H1 (cell line): Measurements from ENCODE around the gene RNF8. TPM values are rescaled to one million over a fixed set of nuclear protein-coding genes. Genes with fewer than 3 reads are reported as not detected.

Experiments used
- CTCF ChIA-PET: fragments of 300-600 bp; sonication (Branson Sonifier 250); formaldehyde crosslinking; loops from one replicate; lab custom pipeline; 2021; ENCODE audit not compliant: partially characterized antibody; lab: Charles Lee
- POLR2A ChIA-PET: fragments of 300-600 bp; sonication (Branson Sonifier 250); formaldehyde crosslinking; loops from one replicate; lab custom pipeline; 2021; ENCODE audit warnings: inconsistent platforms; ENCODE audit not compliant: partially characterized antibody; lab: Charles Lee
- DNase-seq, 2 experiments: peaks; one replicate each; pipeline versions ENCODE4 v3.0.0 to v3.0.0-alpha.2; 2010 to 2022; ENCODE audit warnings: low spot score in 2 of 2, low read depth in 1 of 2, mixed read lengths in 1 of 2
- FAIRE-seq: peaks from 2 replicates; lab custom pipeline; 2011; peaks lifted over from hg19 to GRCh38; lab: Jason Lieb, UNC
- H2AFZ ChIP-seq: 2 replicates; pipeline ENCODE4 v1.8.1; 2012; ENCODE audit warnings: low read length, inconsistent platforms
- H2AK5ac ChIP-seq: 2 replicates; pipeline ENCODE4 v1.6.1; 2013; ENCODE audit warnings: low read depth, low read length
- H2BK120ac ChIP-seq: replicated peaks from 2 replicates; pipeline ENCODE3; 2013; ENCODE audit warnings: low read depth, low read length, inconsistent platforms
- H2BK12ac ChIP-seq: 2 replicates; pipeline ENCODE4 v1.6.1; 2013; ENCODE audit warnings: low read depth, low read length
- H2BK15ac ChIP-seq: 2 replicates; pipeline ENCODE4 v1.6.1; 2013; ENCODE audit warnings: low read length
- H2BK20ac ChIP-seq: 2 replicates; pipeline ENCODE4 v1.6.1; 2013; ENCODE audit warnings: low read length
- H2BK5ac ChIP-seq: 2 replicates; pipeline ENCODE4 v1.6.1; 2013; ENCODE audit warnings: low read depth, low read length
- H3K14ac ChIP-seq: 2 replicates; pipeline ENCODE4 v1.6.1; 2013; ENCODE audit warnings: inconsistent platforms; ENCODE audit not compliant: insufficient read length
- H3K18ac ChIP-seq: 2 replicates; pipeline ENCODE4 v1.6.1; 2013; ENCODE audit warnings: low read length; ENCODE audit errors: extremely low read depth
- H3K23ac ChIP-seq: 2 replicates; pipeline ENCODE4 v1.6.1; 2013; ENCODE audit warnings: inconsistent platforms; ENCODE audit not compliant: insufficient read length
- H3K23me2 ChIP-seq: 2 replicates; pipeline ENCODE4 v1.6.1; 2013; ENCODE audit warnings: low read depth, low read length
- H3K27ac ChIP-seq: 2 replicates; pipeline ENCODE4 v1.6.1; 2011; ENCODE audit warnings: low read depth, low read length, inconsistent platforms
- H3K27me3 ChIP-seq, 4 experiments: replicated peaks in 1 of 4; 1 replicate in 1 of 4; 2 replicates in 3 of 4; pipeline versions ENCODE4 v1.6.1 to v1.8.1; 2011 to 2013; ENCODE audit warnings: low read length in 3 of 4, mild to moderate bottlenecking in 3 of 4, inconsistent platforms in 2 of 4, mixed read lengths in 2 of 4, moderate library complexity in 1 of 4; ENCODE audit not compliant: control insufficient read depth in 3 of 4, insufficient read depth in 3 of 4; ENCODE audit errors: extremely low read depth in 1 of 4
- H3K36me3 ChIP-seq, 4 experiments: 2 replicates each; pipeline versions ENCODE4 v1.6.1 to v1.8.1; 2011 to 2013; ENCODE audit warnings: mild to moderate bottlenecking in 4 of 4, low read length in 3 of 4, moderate library complexity in 2 of 4, control low read depth in 1 of 4, inconsistent platforms in 1 of 4; ENCODE audit not compliant: insufficient read depth in 4 of 4, control insufficient read depth in 2 of 4
- H3K4ac ChIP-seq: replicated peaks from 2 replicates; pipeline ENCODE3; 2013; ENCODE audit warnings: low read length, low read depth, mixed read lengths, inconsistent platforms; ENCODE audit not compliant: insufficient read length
- H3K4me1 ChIP-seq, 4 experiments: replicated peaks in 1 of 4; 1 replicate in 1 of 4; 2 replicates in 3 of 4; pipeline versions ENCODE4 v1.6.1 to v1.8.1; 2011 to 2013; ENCODE audit warnings: low read length in 3 of 4, inconsistent platforms in 2 of 4, mixed read lengths in 1 of 4; ENCODE audit not compliant: insufficient read depth in 4 of 4, control insufficient read depth in 3 of 4
- H3K4me2 ChIP-seq, 2 experiments: 2 replicates each; pipeline versions ENCODE4 v1.6.1 to v1.8.1; 2011 to 2013; ENCODE audit warnings: low read depth in 2 of 2, low read length in 2 of 2, control low read depth in 1 of 2, inconsistent platforms in 1 of 2, mild to moderate bottlenecking in 1 of 2; ENCODE audit not compliant: insufficient read depth in 1 of 2
- H3K4me3 ChIP-seq, 4 experiments: fragments of 200-600, 300-600 bp in 1 of 4; sonication (generic), shearing (Covaris generic), sonication (Bioruptor Twin) in 1 of 4; 2 replicates each; pipeline versions ENCODE4 v1.5.1 to v1.8.1; 2011 to 2016; ENCODE audit warnings: low read length in 4 of 4, low read depth in 3 of 4, control low read depth in 2 of 4, inconsistent platforms in 2 of 4, mild to moderate bottlenecking in 2 of 4, mixed read lengths in 1 of 4, moderate library complexity in 1 of 4; ENCODE audit not compliant: insufficient read depth in 2 of 4; ENCODE audit errors: extremely low read depth in 1 of 4
- H3K56ac ChIP-seq: replicated peaks from 2 replicates; pipeline ENCODE3; 2013; ENCODE audit warnings: low read depth, mild to moderate bottlenecking, mixed read lengths, low read length, inconsistent platforms; ENCODE audit not compliant: insufficient read length
- H3K79me1 ChIP-seq: 2 replicates; pipeline ENCODE4 v1.6.1; 2013; ENCODE audit warnings: low read depth, low read length, control low read depth
- H3K79me2 ChIP-seq, 2 experiments: 2 replicates each; pipeline versions ENCODE4 v1.6.1 to v1.8.1; 2012 to 2013; ENCODE audit warnings: low read length in 2 of 2, mild to moderate bottlenecking in 2 of 2, inconsistent platforms in 1 of 2; ENCODE audit not compliant: insufficient read depth in 2 of 2, control insufficient read depth in 1 of 2
- H3K9ac ChIP-seq, 4 experiments: replicated peaks in 1 of 4; 1 replicate in 1 of 4; 2 replicates in 3 of 4; pipeline versions ENCODE4 v1.6.1 to v1.8.1; 2011 to 2013; ENCODE audit warnings: low read depth in 3 of 4, low read length in 3 of 4, control low read depth in 2 of 4, mild to moderate bottlenecking in 2 of 4, moderate library complexity in 2 of 4, inconsistent platforms in 1 of 4; ENCODE audit errors: extremely low read depth in 1 of 4
- H3K9me3 ChIP-seq, 2 experiments: 2 replicates each; pipeline versions ENCODE4 v1.6.1 to v1.8.1; 2012 to 2013; ENCODE audit warnings: mild to moderate bottlenecking in 2 of 2, moderate library complexity in 2 of 2, control low read depth in 1 of 2, inconsistent platforms in 1 of 2, low read depth in 1 of 2, low read length in 1 of 2, mixed read lengths in 1 of 2; ENCODE audit not compliant: insufficient read depth in 2 of 2
- H4K20me1 ChIP-seq, 2 experiments: replicated peaks in 1 of 2; 2 replicates each; pipeline versions ENCODE3 to v1.8.1; 2011 to 2013; ENCODE audit warnings: inconsistent platforms in 2 of 2, low read length in 2 of 2, mild to moderate bottlenecking in 1 of 2; ENCODE audit not compliant: insufficient read depth in 2 of 2, control insufficient read depth in 1 of 2
- H4K5ac ChIP-seq: 2 replicates; pipeline ENCODE4 v1.6.1; 2013; ENCODE audit warnings: low read length, low read depth, mixed read lengths, inconsistent platforms; ENCODE audit not compliant: insufficient read length
- H4K8ac ChIP-seq: 2 replicates; pipeline ENCODE4 v1.8.0; 2013; ENCODE audit warnings: mild to moderate bottlenecking, moderate library complexity, low read length, inconsistent platforms; ENCODE audit not compliant: insufficient read depth; ENCODE audit errors: extremely low read depth
- H4K91ac ChIP-seq: replicated peaks from 2 replicates; pipeline ENCODE3; 2013; ENCODE audit warnings: low read length, mixed read lengths, inconsistent platforms; ENCODE audit not compliant: insufficient read length
- ASH2L ChIP-seq: fragments of 200-600, 300-600 bp; sonication (generic); IDR thresholded peaks from one replicate; pipeline ENCODE4 v1.7.1; 2017; ENCODE audit warnings: low read length
- CHD2 ChIP-seq: IDR thresholded peaks from 2 replicates; pipeline ENCODE4 v1.6.1; 2012; ENCODE audit warnings: low read length, improper control_type of control experiment
- CTBP2 ChIP-seq: IDR thresholded peaks from 2 replicates; pipeline ENCODE4 v1.7.0; 2011; ENCODE audit warnings: borderline replicate concordance, mild to moderate bottlenecking, moderate library complexity, mixed read lengths, low read length; ENCODE audit not compliant: insufficient read depth, insufficient read length
- SIRT6 ChIP-seq: IDR thresholded peaks from one replicate; pipeline ENCODE4 v1.7.1; 2012; ENCODE audit warnings: low read length, inconsistent platforms
- TAF1 ChIP-seq: IDR thresholded peaks from 2 replicates; pipeline ENCODE4 v1.6.1; 2011; ENCODE audit warnings: mild to moderate bottlenecking, low read depth, low read length
- WGBS, 2 experiments: shearing (Covaris generic) in 1 of 2; methylation state at CpG; one replicate each; pipeline versions ENCODE4 v1.1.6 to v1.1.7; 2013 to 2015; ENCODE audit warnings: low lambda C conversion rate in 2 of 2, mixed read lengths in 2 of 2, inconsistent platforms in 1 of 2, low coverage in 1 of 2, missing lambda C conversion rate in 1 of 2; ENCODE audit not compliant: insufficient replicate concordance in 2 of 2, insufficient coverage in 1 of 2, insufficient read length in 1 of 2; ENCODE audit errors: extremely low coverage in 1 of 2, missing lambda C conversion rate in 1 of 2; 5-methylcytosine and 5-hydroxymethylcytosine counted together
- polyA plus RNA-seq, 7 experiments: library from polyadenylated mRNA; depleted of rRNA in 3 of 7; stranded (reverse) in 5 of 7; unstranded in 2 of 7; fragments of >200 nt in 5 of 7; fragments of 200-250 nt in 2 of 7; gene quantifications; 1 replicate in 5 of 7; 2 replicates in 1 of 7; 4 replicates in 1 of 7; pipeline versions ENCODE4 v1.2.1 to v1.2.3, GENCODE V29; 2011 to 2013; ENCODE audit warnings: missing spikeins in 2 of 7, mixed read lengths in 2 of 7
- total RNA-seq: library from RNA; stranded (reverse); fragmentation: NEBNext Ultra II Directional; extraction: Animal tissue kit (Norgen Biotek cat#: 25700); gene quantifications from 2 replicates; pipeline ENCODE4 v1.2.1, GENCODE V29; 2021

Gene RNF8
- total and polyA plus RNA-seq, 2 of the 8 experiments (the other 6 are each of a cell fraction or from before 2014, with no cell fraction given): 20.3 to 44.7 TPM

GRCh38 chr6:37441651-37442050 is 87.9 kb downstream of the RNF8 start:
- Histone ChIP-seq H3K18ac (no peak overlapping the region), H3K56ac (no peak overlapping the region), H2BK20ac (no peak overlapping the region), H2AK5ac (no peak overlapping the region), H3K9me3 (no peaks in the 10 kb centered on the region), H4K20me1 (peaks cover 3% of the 10 kb centered on the region in 2 experiments), H3K27ac (no peak overlapping the region), H3K23ac (no peak overlapping the region), H3K14ac (no peak overlapping the region), H4K91ac (no peak overlapping the region), H2BK120ac (no peak overlapping the region), H4K5ac (no peak overlapping the region), H2BK15ac (no peak overlapping the region), H4K8ac (no peak overlapping the region), H3K4me2 (no peak overlapping the region), H3K23me2 (no peaks in the 10 kb centered on the region), H2BK12ac (no peak overlapping the region), H3K4me3 (no peak overlapping the region), H3K79me2 (no peaks in the 10 kb centered on the region; a peak in 2 of 4 replicates), H3K9ac (no peak overlapping the region), H2AFZ (no peak overlapping the region), H2BK5ac (no peak overlapping the region), H3K4me1 (no peaks in the 10 kb centered on the region), H3K36me3 (peaks cover 5 to 26% (median 15%) of the 10 kb centered on the region in 4 experiments), H3K79me1 (no peaks in the 10 kb centered on the region; the same call in 1 of the 2 replicates), H3K27me3 (no peaks in the 10 kb centered on the region), H3K4ac (no peak overlapping the region)
- ChIA-PET CTCF (interaction anchor here (1.3 kb wide), 1 partner anchor 12 kb away, joined by 4 read pairs; no protein-coding TSS in a partner anchor), POLR2A (no interaction called here)
- no peak for DNase-seq
- no peak for FAIRE-seq
- WGBS, 2 experiments: 91% methylated on average over 6 of the region's 6 CpGs; no CpG with 5 or more reads in 1 of the 2 experiments
- TF ChIP-seq CHD2 (no peak), CTBP2 (no peak), SIRT6 (no peak), TAF1 (no peak), ASH2L (no peak)
